T-helper 2 cell treated with Interferon-gamma antibody and Interleukin-4, amounts not matched to agents 5 μg/mL and 100 μg/mL, for 36 hours (primary cell): Measurements from ENCODE around the gene SHC3.

Experiments
- DNase-seq: peaks from one replicate; pipeline ENCODE4 v3.0.0; 2021; ENCODE audit warnings: low spot score
- H3K27ac Mint-ChIP-seq: one replicate; pipeline ENCODE4 v1.8.0; 2021; ENCODE audit warnings: mild to moderate bottlenecking, mixed read lengths
- H3K27me3 Mint-ChIP-seq: one replicate; pipeline ENCODE4 v1.8.0; 2021; ENCODE audit warnings: low read depth, mixed read lengths
- H3K36me3 Mint-ChIP-seq: one replicate; pipeline ENCODE4 v1.8.0; 2021; ENCODE audit warnings: low read depth, mixed read lengths
- H3K4me1 Mint-ChIP-seq: one replicate; pipeline ENCODE4 v1.8.0; 2021; ENCODE audit warnings: low read depth, mixed read lengths
- H3K4me3 Mint-ChIP-seq: one replicate; pipeline ENCODE4 v1.8.0; 2022; ENCODE audit warnings: mild to moderate bottlenecking, moderate library complexity, mixed read lengths
- H3K9me3 Mint-ChIP-seq: one replicate; pipeline ENCODE4 v1.8.0; 2021; ENCODE audit warnings: mixed read lengths

SHC3 gene

DNA sequence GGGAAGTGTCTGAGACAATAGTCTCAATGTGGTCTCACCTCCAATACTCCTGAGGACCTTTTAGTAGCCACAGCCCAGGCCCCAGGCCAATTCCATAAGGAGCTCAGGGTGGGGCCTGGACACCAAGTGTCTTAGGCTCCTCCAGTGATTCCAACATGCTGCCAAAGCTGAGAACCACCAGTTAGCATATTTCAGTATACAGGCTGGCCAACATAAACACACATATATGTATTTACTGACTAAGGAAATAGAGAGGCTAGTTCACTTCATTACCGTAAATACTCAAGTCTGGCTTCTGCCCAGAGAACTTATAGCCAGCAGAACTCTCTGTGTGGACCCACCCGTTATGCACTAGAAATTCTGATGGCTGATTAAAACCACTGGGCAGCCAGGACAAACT lies 163.3 kb downstream of the SHC3 start:
- Mint-ChIP-seq H3K4me3 (no peak overlapping the region), H3K27me3 (peaks cover 7% of the 10 kb centered on the region), H3K9me3 (no peaks in the 10 kb centered on the region), H3K27ac (no peak overlapping the region), H3K4me1 (peaks cover 2% of the 10 kb centered on the region), H3K36me3 (no peaks in the 10 kb centered on the region)
- DNase-seq = no peak

GRCh38 chr9:89014153-89014552 lies 164.5 kb downstream of the SHC3 start:
- no peak overlapping the region for H3K27ac Mint-ChIP-seq
- no peak for DNase-seq
- H3K4me1 Mint-ChIP-seq = peaks cover 2% of the 10 kb centered on the region
- H3K27me3 Mint-ChIP-seq = peaks cover 7% of the 10 kb centered on the region
- no peaks in the 10 kb centered on the region for H3K9me3 Mint-ChIP-seq
- H3K36me3 Mint-ChIP-seq = no peaks in the 10 kb centered on the region
- H3K4me3 Mint-ChIP-seq = no peak overlapping the region

DNA sequence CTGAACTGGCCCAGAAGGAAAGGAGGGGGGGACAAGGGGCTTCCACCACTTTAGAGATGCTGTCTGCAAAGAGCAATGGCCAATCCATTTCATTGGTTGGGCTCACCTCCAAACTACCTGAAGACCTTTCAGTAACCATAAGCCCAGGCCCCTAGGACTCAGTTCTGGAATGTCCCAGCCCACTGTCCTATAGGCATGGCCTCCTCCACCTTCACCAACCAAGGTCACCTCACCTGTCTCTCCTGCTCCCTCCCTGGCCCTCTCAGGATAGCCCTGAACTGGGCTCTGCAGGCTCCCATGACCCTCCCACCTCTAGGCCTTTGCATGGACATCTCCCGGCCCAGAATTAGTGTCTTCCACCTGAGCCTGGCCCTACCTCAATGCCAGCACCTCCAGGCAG lies 165.0 kb downstream of the SHC3 start:
- Mint-ChIP-seq H3K4me3 (no peak overlapping the region), H3K27ac (no peak overlapping the region), H3K36me3 (no peaks in the 10 kb centered on the region), H3K27me3 (peaks cover 7% of the 10 kb centered on the region), H3K9me3 (no peaks in the 10 kb centered on the region), H3K4me1 (peaks cover 2% of the 10 kb centered on the region)
- no peak for DNase-seq

DNA sequence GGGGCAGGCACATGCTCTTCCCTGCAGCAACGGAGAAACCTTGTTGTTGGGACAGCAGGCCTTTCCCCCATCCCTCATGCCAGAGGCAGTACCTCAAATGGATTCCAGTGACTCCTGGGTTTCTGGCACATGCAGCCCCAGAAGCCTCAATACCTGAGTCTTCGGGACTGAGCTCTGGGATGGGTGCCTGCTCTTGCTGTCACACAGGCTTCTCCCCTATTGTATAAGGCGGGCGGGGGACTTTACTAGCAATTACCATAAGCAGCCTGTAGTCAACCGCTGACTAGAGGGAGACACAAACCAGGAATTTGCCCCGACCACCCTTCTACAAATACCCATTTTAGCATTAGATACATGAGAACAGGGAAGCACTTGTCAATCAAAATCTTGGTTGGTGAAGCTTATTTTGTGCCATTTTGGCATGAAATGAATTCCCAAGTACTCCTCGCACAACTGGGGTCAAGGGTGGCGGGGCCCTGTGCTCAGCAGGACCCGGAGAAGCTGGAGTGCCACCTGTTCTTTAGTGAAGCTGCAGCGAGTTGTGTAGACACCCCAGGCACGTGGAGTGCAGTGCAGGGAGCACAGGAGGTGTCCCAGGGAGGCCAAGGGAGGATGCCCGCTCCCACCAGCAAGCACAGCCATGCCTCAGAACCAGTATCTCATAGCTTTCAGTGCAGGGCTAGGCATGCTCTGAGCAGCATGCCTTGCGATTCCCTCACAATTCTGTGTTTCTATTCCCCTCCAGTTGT lies 166.2 kb downstream of the SHC3 start:
- Mint-ChIP-seq H3K27me3 (peaks cover 2% of the 10 kb centered on the region), H3K36me3 (no peaks in the 10 kb centered on the region), H3K4me1 (no peaks in the 10 kb centered on the region), H3K9me3 (no peaks in the 10 kb centered on the region), H3K4me3 (no peak overlapping the region), H3K27ac (no peak overlapping the region)
- DNase-seq = no peak

DNA sequence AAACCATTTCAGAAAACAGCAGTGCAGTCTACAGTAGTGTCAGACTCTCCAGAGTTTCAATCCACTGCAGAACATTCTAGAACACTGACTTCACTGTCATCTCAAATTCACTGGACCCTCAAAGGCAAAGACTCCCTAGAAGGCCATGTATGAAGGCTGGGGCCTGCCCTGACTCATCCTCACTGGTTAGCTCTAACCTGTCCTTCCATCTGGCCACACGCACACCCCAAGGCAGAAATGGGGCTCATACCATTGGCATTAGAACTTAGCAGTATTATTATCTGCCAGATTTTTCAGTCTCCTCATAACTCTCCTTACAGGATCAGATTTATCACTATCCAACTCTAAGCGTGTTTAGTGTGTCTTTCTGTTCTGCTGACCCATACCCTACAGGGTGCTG lies 166.9 kb downstream of the SHC3 start:
- H3K9me3 Mint-ChIP-seq = no peaks in the 10 kb centered on the region
- no peak overlapping the region for H3K4me3 Mint-ChIP-seq
- no peak for DNase-seq
- H3K27me3 Mint-ChIP-seq = no peaks in the 10 kb centered on the region
- H3K36me3 Mint-ChIP-seq = no peaks in the 10 kb centered on the region
- no peak overlapping the region for H3K27ac Mint-ChIP-seq
- H3K4me1 Mint-ChIP-seq = no peaks in the 10 kb centered on the region

- Mint-ChIP-seq H3K4me1 (no peaks in the 10 kb centered on the region), H3K27ac (no peak overlapping the region), H3K36me3 (no peaks in the 10 kb centered on the region), H3K9me3 (no peaks in the 10 kb centered on the region), H3K4me3 (no peak overlapping the region), H3K27me3 (peaks cover 3% of the 10 kb centered on the region)
- DNase-seq = no peak
These were observed 168.0 kb downstream of the SHC3 start for GRCh38 chr9:89010526-89011111.

DNA sequence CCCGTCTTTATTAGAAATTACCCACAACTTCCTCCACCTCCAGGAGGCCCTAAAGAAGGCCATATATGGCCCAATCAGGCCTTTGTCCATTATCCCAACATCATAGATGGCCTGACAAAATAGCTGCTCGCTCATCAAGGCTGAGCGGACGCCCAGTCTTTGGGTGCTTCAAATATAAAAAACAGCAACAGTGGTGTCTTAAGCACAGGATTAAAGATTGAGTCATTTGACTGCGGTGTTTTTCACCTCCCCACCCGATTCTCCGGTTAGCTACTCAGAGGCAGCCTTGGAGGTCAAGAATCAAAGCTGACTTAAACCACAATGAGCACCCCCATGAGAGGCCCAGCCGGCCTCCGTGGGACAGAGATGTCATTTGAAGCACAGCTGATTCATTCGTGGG lies 168.6 kb downstream of the SHC3 start:
- peaks cover 3% of the 10 kb centered on the region for H3K27me3 Mint-ChIP-seq
- no peaks in the 10 kb centered on the region for H3K4me1 Mint-ChIP-seq
- H3K4me3 Mint-ChIP-seq = no peak overlapping the region
- no peaks in the 10 kb centered on the region for H3K9me3 Mint-ChIP-seq
- H3K36me3 Mint-ChIP-seq = no peaks in the 10 kb centered on the region
- DNase-seq = no peak
- H3K27ac Mint-ChIP-seq = no peak overlapping the region

GRCh38 chr9:89009546-89009840 lies 169.1 kb downstream of the SHC3 start:
- Mint-ChIP-seq H3K27ac (no peak overlapping the region), H3K4me3 (no peak overlapping the region), H3K9me3 (no peaks in the 10 kb centered on the region), H3K4me1 (no peaks in the 10 kb centered on the region), H3K36me3 (no peaks in the 10 kb centered on the region), H3K27me3 (peaks cover 3% of the 10 kb centered on the region)
- no peak for DNase-seq

GRCh38 chr9:89008744-89009545 lies 169.7 kb downstream of the SHC3 start:
- DNase-seq = no peak
- H3K4me1 Mint-ChIP-seq = no peaks in the 10 kb centered on the region
- no peak overlapping the region for H3K4me3 Mint-ChIP-seq
- no peak overlapping the region for H3K27ac Mint-ChIP-seq
- H3K36me3 Mint-ChIP-seq = no peaks in the 10 kb centered on the region
- H3K9me3 Mint-ChIP-seq = no peaks in the 10 kb centered on the region
- peaks cover 3% of the 10 kb centered on the region for H3K27me3 Mint-ChIP-seq

DNA sequence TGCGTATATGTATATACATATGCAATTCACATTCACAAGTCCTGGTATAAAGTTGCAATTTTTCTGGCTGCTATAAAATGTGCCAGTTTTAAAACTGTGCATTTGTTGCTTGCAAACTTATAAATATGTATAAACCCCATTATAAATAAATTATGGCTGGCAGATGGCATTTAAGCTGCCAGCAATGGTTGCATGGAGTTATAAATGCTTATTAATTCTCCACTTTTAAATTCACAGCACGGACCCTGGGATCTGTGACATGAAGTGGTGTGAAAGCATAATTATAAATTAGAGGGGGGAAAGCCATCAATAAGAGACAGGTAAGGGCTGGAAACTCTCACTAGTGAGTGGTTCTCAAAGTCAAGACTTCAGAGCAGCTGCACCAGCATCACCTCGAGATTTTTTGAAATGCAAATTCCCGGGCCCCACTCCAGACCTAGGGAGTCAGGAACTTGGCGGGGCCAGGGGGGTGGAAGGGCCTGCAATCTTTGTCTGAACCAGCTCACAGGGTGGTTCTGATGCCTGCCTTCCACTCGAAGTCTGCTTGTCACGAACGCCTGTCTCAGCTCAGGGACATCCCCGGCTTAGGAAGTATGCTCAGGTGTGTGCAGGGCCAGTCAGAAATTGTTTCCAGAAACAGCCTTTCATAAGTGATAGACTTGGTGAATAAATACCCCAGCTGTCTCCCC lies 170.4 kb downstream of the SHC3 start:
- Mint-ChIP-seq H3K9me3 (no peaks in the 10 kb centered on the region), H3K27ac (no peak overlapping the region)

GRCh38 chr9:89006996-89007967 lies 171.3 kb downstream of the SHC3 start:
- H3K4me3 Mint-ChIP-seq = no peak overlapping the region
- H3K4me1 Mint-ChIP-seq = no peaks in the 10 kb centered on the region
- H3K27me3 Mint-ChIP-seq = peaks cover 3% of the 10 kb centered on the region
- no peaks in the 10 kb centered on the region for H3K9me3 Mint-ChIP-seq
- DNase-seq = no peak
- H3K36me3 Mint-ChIP-seq = no peaks in the 10 kb centered on the region
- no peak overlapping the region for H3K27ac Mint-ChIP-seq

More for the DNA sequence above, 170.4 kb downstream of the SHC3 start:
- no peak overlapping the region for H3K4me3 Mint-ChIP-seq
- no peaks in the 10 kb centered on the region for H3K4me1 Mint-ChIP-seq
- DNase-seq = no peak
- no peaks in the 10 kb centered on the region for H3K36me3 Mint-ChIP-seq
- H3K27me3 Mint-ChIP-seq = peaks cover 3% of the 10 kb centered on the region

DNA sequence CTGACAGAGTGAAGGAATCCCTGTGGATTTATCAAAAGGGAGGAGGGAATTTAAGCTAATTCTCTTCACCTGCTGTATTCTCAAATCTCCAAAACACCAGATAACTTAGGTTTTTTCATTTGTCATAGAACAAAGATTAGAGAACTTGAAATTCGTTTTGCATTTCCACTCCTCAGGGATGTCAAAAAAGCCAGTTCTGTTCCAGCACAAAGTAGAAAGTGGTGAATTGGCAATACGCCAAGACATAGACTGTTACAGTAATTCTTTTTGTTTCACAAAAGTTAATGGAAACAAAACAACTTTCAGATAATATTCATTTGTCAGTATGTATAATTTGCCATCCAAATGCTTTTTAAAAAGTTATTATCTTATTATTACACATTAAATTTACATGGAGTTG lies 172.4 kb downstream of the SHC3 start:
- H3K4me3 Mint-ChIP-seq = no peak overlapping the region
- peaks cover 3% of the 10 kb centered on the region for H3K27me3 Mint-ChIP-seq
- DNase-seq = no peak
- no peaks in the 10 kb centered on the region for H3K4me1 Mint-ChIP-seq
- no peak overlapping the region for H3K27ac Mint-ChIP-seq
- H3K36me3 Mint-ChIP-seq = no peaks in the 10 kb centered on the region
- no peaks in the 10 kb centered on the region for H3K9me3 Mint-ChIP-seq

GRCh38 chr9:89005323-89005722 lies 173.3 kb downstream of the SHC3 start:
- DNase-seq = no peak
- no peaks in the 10 kb centered on the region for H3K9me3 Mint-ChIP-seq
- no peaks in the 10 kb centered on the region for H3K36me3 Mint-ChIP-seq
- no peak overlapping the region for H3K27ac Mint-ChIP-seq
- no peak overlapping the region for H3K4me3 Mint-ChIP-seq
- peaks cover 3% of the 10 kb centered on the region for H3K27me3 Mint-ChIP-seq
- peaks cover 5% of the 10 kb centered on the region for H3K4me1 Mint-ChIP-seq
